Neural cell (in vitro differentiated cells): ENCODE data around the gene ZCCHC12. TPM values are rescaled to one million over a fixed set of nuclear protein-coding genes. Genes with fewer than 3 reads are reported as not detected.

Experiments used
- H2AFZ ChIP-seq: fragments of 200-600, 300-800 bp; sonication (generic), shearing (Covaris generic); 2 replicates; pipeline ENCODE4 v1.6.0; 2014; ENCODE audit warnings: low read depth, mild to moderate bottlenecking, antibody characterized with exemption, low read length, moderate library complexity
- H3F3A ChIP-seq: fragments of 200-600 bp; shearing (Covaris generic); 2 replicates; pipeline ENCODE4 v1.6.1; 2016; ENCODE audit warnings: mild to moderate bottlenecking, moderate library complexity, mixed read lengths, antibody characterized with exemption, low read length; ENCODE audit not compliant: insufficient read depth, poor library complexity, severe bottlenecking
- H3K27ac ChIP-seq: fragments of 200-600, 300-800 bp; sonication (generic), shearing (Covaris generic); 2 replicates; pipeline ENCODE4 v1.5.1; 2014; ENCODE audit warnings: mild to moderate bottlenecking, low read length, moderate library complexity
- H3K27me3 ChIP-seq: fragments of 300-800, 200-600 bp; sonication (generic), shearing (Covaris generic); 2 replicates; pipeline ENCODE4 v1.6.0; 2014; ENCODE audit warnings: mild to moderate bottlenecking, low read depth, low read length, moderate library complexity; ENCODE audit not compliant: insufficient read depth
- H3K36me3 ChIP-seq: fragments of 300-800, 200-600 bp; sonication (generic), shearing (Covaris generic); 2 replicates; pipeline ENCODE4 v1.5.1; 2014; ENCODE audit warnings: mild to moderate bottlenecking, antibody characterized with exemption, low read length, moderate library complexity; ENCODE audit not compliant: insufficient read depth
- H3K4me2 ChIP-seq: fragments of 300-800, 200-600 bp; sonication (generic), shearing (Covaris generic); 2 replicates; pipeline ENCODE4 v1.6.0; 2014; ENCODE audit warnings: mild to moderate bottlenecking, low read length
- H3K4me3 ChIP-seq: fragments of 300-800, 200-600 bp; sonication (generic), shearing (Covaris generic); 2 replicates; pipeline ENCODE4 v1.5.1; 2014; ENCODE audit warnings: mild to moderate bottlenecking, low read length, moderate library complexity
- H3K79me2 ChIP-seq: fragments of 200-600 bp; shearing (Covaris generic); replicated peaks from 2 replicates; pipeline ENCODE4 v1.6.0; 2014; ENCODE audit warnings: mild to moderate bottlenecking, low read length, moderate library complexity; ENCODE audit not compliant: insufficient read depth
- H3K9ac ChIP-seq: fragments of 300-800, 200-600 bp; sonication (generic), shearing (Covaris generic); 2 replicates; pipeline ENCODE4 v1.6.1; 2016; ENCODE audit warnings: mild to moderate bottlenecking, low read length, mixed read lengths
- H3K9me2 ChIP-seq: fragments of 200-600 bp; shearing (Covaris generic); 2 replicates; pipeline ENCODE4 v1.6.1; 2016; ENCODE audit warnings: mild to moderate bottlenecking, low read length, mixed read lengths; ENCODE audit not compliant: insufficient read depth
- H3K9me3 ChIP-seq: fragments of 200-600, 300-800 bp; sonication (generic), shearing (Covaris generic); 2 replicates; pipeline ENCODE4 v1.6.1; 2016; ENCODE audit warnings: mild to moderate bottlenecking, mixed run types, low read length, moderate library complexity, mixed read lengths
- H4K20me1 ChIP-seq: fragments of 200-600 bp; shearing (Covaris generic); 2 replicates; pipeline ENCODE4 v1.6.1; 2016; ENCODE audit warnings: mild to moderate bottlenecking, mixed run types; ENCODE audit not compliant: insufficient read depth
- EP300 ChIP-seq: fragments of 450-650 bp; conservative IDR thresholded peaks from 2 replicates; pipeline ENCODE4 v1.6.1; 2014; ENCODE audit warnings: antibody characterized with exemption, mild to moderate bottlenecking, moderate library complexity; ENCODE audit not compliant: poor library complexity, severe bottlenecking
- EZH2 ChIP-seq: fragments of 200-600, 300-800 bp; shearing (Covaris generic), sonication (generic); IDR thresholded peaks from 2 replicates; pipeline ENCODE4 v1.6.1; 2014; ENCODE audit warnings: antibody characterized with exemption, low read length, borderline replicate concordance, mild to moderate bottlenecking; ENCODE audit not compliant: insufficient read depth, poor library complexity, severe bottlenecking
- MXI1 ChIP-seq: fragments of 450-650 bp; conservative IDR thresholded peaks from 2 replicates; pipeline ENCODE4 v1.6.1; 2014; ENCODE audit warnings: antibody characterized with exemption, mild to moderate bottlenecking; ENCODE audit not compliant: poor library complexity, severe bottlenecking
- POLR2AphosphoS5 ChIP-seq: IDR thresholded peaks from 2 replicates; pipeline ENCODE4 v1.6.1; 2012
- RAD21 ChIP-seq: fragments of 450-650 bp; conservative IDR thresholded peaks from 2 replicates; pipeline ENCODE4 v1.6.1; 2014; ENCODE audit warnings: antibody characterized with exemption, mild to moderate bottlenecking, moderate library complexity
- SMC3 ChIP-seq: fragments of 450-650 bp; conservative IDR thresholded peaks from 2 replicates; pipeline ENCODE4 v1.6.1; 2014; ENCODE audit warnings: antibody characterized with exemption, mild to moderate bottlenecking, moderate library complexity; ENCODE audit not compliant: poor library complexity
- TAF1 ChIP-seq: IDR thresholded peaks from 2 replicates; pipeline ENCODE4 v1.6.1; 2012; ENCODE audit warnings: low read depth
- polyA plus RNA-seq: library from polyadenylated mRNA; depleted of rRNA; stranded (reverse); fragments of >200 nt; gene quantifications from 2 replicates; pipeline ENCODE4 v1.2.3, GENCODE V29; 2014
- TF ChIP-seq, protein P1 (sequence below): IDR thresholded peaks from 2 replicates; pipeline ENCODE4 v1.6.1; 2012; ENCODE audit warnings: borderline replicate concordance
- TF ChIP-seq, protein P2 (sequence below): fragments of 450-650 bp; IDR thresholded peaks from 2 replicates; pipeline ENCODE4 v1.5.1; 2014; ENCODE audit warnings: antibody characterized with exemption, mild to moderate bottlenecking, moderate library complexity; ENCODE audit not compliant: poor library complexity, severe bottlenecking

Gene ZCCHC12
- polyA plus RNA-seq, 1 donor from 2014 or later, result 146 TPM

DNA sequence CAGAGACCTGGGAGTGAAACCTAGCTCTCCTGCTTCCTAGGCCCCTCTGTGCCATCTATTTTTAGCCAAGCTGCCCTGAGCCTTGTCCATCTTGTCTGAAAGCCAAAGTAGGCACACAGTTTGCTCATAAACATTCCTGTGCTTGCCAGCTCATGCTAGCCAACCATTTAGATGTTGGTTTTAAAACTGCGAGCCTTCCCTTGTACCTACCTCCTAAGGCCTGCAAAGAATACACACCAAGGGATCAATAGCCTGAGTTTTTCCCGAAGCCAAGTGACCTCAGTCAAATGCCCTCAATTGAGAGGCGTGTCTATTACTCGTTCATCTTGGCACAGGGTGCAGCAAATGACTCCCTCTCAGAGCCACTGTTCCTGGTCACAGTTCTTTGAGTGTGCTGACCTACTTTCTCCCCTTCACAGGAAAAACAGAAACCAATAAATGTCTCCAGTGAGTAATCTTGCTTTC is 48.5 kb downstream of the ZCCHC12 start:
- Histone ChIP-seq H3K27me3 (no peaks in the 10 kb centered on the region), H3K27ac (no peak overlapping the region), H3K36me3 (no peaks in the 10 kb centered on the region)

More for the DNA sequence above, 48.5 kb downstream of the ZCCHC12 start:
- no peak for TF ChIP-seq POLR2AphosphoS5
- TF ChIP-seq, protein P1, sequence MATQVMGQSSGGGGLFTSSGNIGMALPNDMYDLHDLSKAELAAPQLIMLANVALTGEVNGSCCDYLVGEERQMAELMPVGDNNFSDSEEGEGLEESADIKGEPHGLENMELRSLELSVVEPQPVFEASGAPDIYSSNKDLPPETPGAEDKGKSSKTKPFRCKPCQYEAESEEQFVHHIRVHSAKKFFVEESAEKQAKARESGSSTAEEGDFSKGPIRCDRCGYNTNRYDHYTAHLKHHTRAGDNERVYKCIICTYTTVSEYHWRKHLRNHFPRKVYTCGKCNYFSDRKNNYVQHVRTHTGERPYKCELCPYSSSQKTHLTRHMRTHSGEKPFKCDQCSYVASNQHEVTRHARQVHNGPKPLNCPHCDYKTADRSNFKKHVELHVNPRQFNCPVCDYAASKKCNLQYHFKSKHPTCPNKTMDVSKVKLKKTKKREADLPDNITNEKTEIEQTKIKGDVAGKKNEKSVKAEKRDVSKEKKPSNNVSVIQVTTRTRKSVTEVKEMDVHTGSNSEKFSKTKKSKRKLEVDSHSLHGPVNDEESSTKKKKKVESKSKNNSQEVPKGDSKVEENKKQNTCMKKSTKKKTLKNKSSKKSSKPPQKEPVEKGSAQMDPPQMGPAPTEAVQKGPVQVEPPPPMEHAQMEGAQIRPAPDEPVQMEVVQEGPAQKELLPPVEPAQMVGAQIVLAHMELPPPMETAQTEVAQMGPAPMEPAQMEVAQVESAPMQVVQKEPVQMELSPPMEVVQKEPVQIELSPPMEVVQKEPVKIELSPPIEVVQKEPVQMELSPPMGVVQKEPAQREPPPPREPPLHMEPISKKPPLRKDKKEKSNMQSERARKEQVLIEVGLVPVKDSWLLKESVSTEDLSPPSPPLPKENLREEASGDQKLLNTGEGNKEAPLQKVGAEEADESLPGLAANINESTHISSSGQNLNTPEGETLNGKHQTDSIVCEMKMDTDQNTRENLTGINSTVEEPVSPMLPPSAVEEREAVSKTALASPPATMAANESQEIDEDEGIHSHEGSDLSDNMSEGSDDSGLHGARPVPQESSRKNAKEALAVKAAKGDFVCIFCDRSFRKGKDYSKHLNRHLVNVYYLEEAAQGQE, result no peak
- TF ChIP-seq RAD21, result no peak
- TF ChIP-seq, protein P2, sequence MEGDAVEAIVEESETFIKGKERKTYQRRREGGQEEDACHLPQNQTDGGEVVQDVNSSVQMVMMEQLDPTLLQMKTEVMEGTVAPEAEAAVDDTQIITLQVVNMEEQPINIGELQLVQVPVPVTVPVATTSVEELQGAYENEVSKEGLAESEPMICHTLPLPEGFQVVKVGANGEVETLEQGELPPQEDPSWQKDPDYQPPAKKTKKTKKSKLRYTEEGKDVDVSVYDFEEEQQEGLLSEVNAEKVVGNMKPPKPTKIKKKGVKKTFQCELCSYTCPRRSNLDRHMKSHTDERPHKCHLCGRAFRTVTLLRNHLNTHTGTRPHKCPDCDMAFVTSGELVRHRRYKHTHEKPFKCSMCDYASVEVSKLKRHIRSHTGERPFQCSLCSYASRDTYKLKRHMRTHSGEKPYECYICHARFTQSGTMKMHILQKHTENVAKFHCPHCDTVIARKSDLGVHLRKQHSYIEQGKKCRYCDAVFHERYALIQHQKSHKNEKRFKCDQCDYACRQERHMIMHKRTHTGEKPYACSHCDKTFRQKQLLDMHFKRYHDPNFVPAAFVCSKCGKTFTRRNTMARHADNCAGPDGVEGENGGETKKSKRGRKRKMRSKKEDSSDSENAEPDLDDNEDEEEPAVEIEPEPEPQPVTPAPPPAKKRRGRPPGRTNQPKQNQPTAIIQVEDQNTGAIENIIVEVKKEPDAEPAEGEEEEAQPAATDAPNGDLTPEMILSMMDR, result no peak
- no peak for TF ChIP-seq MXI1
- no peak for TF ChIP-seq EZH2
- TF ChIP-seq TAF1, result no peak
- no peak for TF ChIP-seq SMC3
- no peak for TF ChIP-seq EP300
- H3K4me3 ChIP-seq, result no peak overlapping the region
- no peaks in the 10 kb centered on the region for H3F3A ChIP-seq
- H3K9me3 ChIP-seq, result no peaks in the 10 kb centered on the region
- H3K79me2 ChIP-seq, result no peaks in the 10 kb centered on the region
- no peak overlapping the region for H2AFZ ChIP-seq
- H4K20me1 ChIP-seq, result no peaks in the 10 kb centered on the region
- H3K9me2 ChIP-seq, result no peaks in the 10 kb centered on the region
- H3K4me2 ChIP-seq, result no peak overlapping the region
- H3K9ac ChIP-seq, result no peak overlapping the region

Other genes starting within 250 kb of the ZCCHC12 start
- gene IL13RA1, start 96.2 kb upstream of the ZCCHC12 start, polyA plus RNA-seq, result 0.30 and 0.98 TPM in 2 replicates
- gene LONRF3, start 150.8 kb downstream of the ZCCHC12 start, polyA plus RNA-seq, result 0.30 and 0.41 TPM in 2 replicates
- not detected in 2 replicates for gene CT47C1, start 249.2 kb downstream of the ZCCHC12 start, polyA plus RNA-seq